Right lobe of liver (tissue), 4 donors: ENCODE measurements around the gene PHKB.

Experiments
- CTCF ChIP-seq, 4 donors: fragments of 200-600 bp in 3 of 4; fragments of 450-650 bp in 1 of 4; IDR thresholded peaks; one replicate each; pipeline versions ENCODE4 v1.5.1 to v1.8.0; 2016 to 2022; ENCODE audit warnings: antibody characterized with exemption in 4 of 4, mild to moderate bottlenecking in 2 of 4
- POLR2A ChIP-seq: fragments of 450-650 bp; IDR thresholded peaks from one replicate; pipeline ENCODE4 v1.6.1; 2017; ENCODE audit warnings: antibody characterized with exemption, mild to moderate bottlenecking
- donor health status: DM: no; HTN: no; CAD: no.
- donor health status: DM: no; HTN: no; CAD: no.
- donor health status: DM: no; HTN: yes; CAD: no.

GRCh38 chr16:47634126-47634525 lies 173.0 kb downstream of the PHKB start:
- TF ChIP-seq CTCF (IDR thresholded peaks at IDR 0.05) (no peak), POLR2A (no peak)
